Testis (tissue), 2 donors: Measurements from ENCODE around the gene ARID1B.

Experiments
- POLR2A ChIP-seq: fragments of 450-650 bp; IDR thresholded peaks from one replicate; pipeline ENCODE4 v1.6.1; 2017; ENCODE audit warnings: antibody characterized with exemption, mild to moderate bottlenecking, moderate library complexity
- TF ChIP-seq, protein P1 (sequence below), 3 experiments: fragments of 450-650 bp in 2 of 3; fragments of 200-600 bp in 1 of 3; sonication (generic) in 1 of 3; IDR thresholded peaks; one replicate each; pipeline ENCODE4 v1.5.1; 2016 to 2019; ENCODE audit warnings: antibody characterized with exemption in 3 of 3, mild to moderate bottlenecking in 2 of 3, moderate library complexity in 1 of 3

DNA sequence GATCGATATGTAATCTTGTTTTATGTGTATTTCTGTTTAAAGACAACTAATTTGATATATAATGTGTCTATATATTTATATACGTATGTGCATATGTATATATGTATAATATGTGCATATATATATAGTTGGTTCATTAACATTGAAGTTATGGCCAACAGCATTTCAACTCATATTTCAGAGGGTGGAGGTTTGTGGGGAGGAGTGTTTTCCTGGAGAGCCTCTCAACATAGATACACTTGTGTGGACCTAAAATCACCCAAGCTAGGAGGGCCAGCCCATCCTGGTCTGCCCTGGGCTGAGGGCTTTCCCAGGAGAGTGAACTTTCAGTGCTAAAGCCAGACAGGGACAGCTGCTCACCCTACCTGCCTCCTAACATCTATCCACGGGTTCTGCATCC, 477.4 kb downstream of the ARID1B start:
- TF ChIP-seq, protein P1, sequence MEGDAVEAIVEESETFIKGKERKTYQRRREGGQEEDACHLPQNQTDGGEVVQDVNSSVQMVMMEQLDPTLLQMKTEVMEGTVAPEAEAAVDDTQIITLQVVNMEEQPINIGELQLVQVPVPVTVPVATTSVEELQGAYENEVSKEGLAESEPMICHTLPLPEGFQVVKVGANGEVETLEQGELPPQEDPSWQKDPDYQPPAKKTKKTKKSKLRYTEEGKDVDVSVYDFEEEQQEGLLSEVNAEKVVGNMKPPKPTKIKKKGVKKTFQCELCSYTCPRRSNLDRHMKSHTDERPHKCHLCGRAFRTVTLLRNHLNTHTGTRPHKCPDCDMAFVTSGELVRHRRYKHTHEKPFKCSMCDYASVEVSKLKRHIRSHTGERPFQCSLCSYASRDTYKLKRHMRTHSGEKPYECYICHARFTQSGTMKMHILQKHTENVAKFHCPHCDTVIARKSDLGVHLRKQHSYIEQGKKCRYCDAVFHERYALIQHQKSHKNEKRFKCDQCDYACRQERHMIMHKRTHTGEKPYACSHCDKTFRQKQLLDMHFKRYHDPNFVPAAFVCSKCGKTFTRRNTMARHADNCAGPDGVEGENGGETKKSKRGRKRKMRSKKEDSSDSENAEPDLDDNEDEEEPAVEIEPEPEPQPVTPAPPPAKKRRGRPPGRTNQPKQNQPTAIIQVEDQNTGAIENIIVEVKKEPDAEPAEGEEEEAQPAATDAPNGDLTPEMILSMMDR (IDR thresholded peaks at IDR 0.05), result no peak
- TF ChIP-seq POLR2A, result no peak
